HG02642 (cell line): ENCODE measurements around the gene HPGDS.
"Not testable (repeated sequence)": the region's sequence is repeated elsewhere in the genome, so short reads cannot be mapped to it uniquely, and the experiment has no call there.

Source experiments
- ATAC-seq: cut with Tn5 transposase; IDR thresholded peaks from one replicate; pipeline ENCODE4 v1.9.1; 2021; ENCODE audit warnings: mild to moderate bottlenecking; ENCODE audit not compliant: unreplicated experiment, poor library complexity

Gene HPGDS

GRCh38 chr4:94358101-94358500, 15.5 kb upstream of the HPGDS start:
- ATAC-seq, result no peak

GRCh38 chr4:94357624-94358023, 15.0 kb upstream of the HPGDS start:
- ATAC-seq, result no peak

GRCh38 chr4:94356444-94356843, 13.8 kb upstream of the HPGDS start:
- ATAC-seq, result no peak

GRCh38 chr4:94354474-94354896, 11.8 kb upstream of the HPGDS start:
- no peak for ATAC-seq

GRCh38 chr4:94352996-94353395, 10.4 kb upstream of the HPGDS start:
- no peak for ATAC-seq

- no peak for ATAC-seq
Observed at GRCh38 chr4:94352163-94352562, 9.5 kb upstream of the HPGDS start.

- ATAC-seq, result no peak
Observed at GRCh38 chr4:94351319-94351718, 8.7 kb upstream of the HPGDS start.

GRCh38 chr4:94350095-94350494, 7.5 kb upstream of the HPGDS start:
- no peak for ATAC-seq

GRCh38 chr4:94349193-94349592, 6.6 kb upstream of the HPGDS start:
- no peak for ATAC-seq

GRCh38 chr4:94348666-94349065, 6.0 kb upstream of the HPGDS start:
- ATAC-seq, result no peak

- no peak for ATAC-seq
Observed at GRCh38 chr4:94346541-94346940, 3.9 kb upstream of the HPGDS start.

- ATAC-seq, result no peak
Observed at GRCh38 chr4:94345969-94346368, 3.3 kb upstream of the HPGDS start.

GRCh38 chr4:94345266-94345665, 2.6 kb upstream of the HPGDS start:
- ATAC-seq, result no peak

GRCh38 chr4:94344457-94344856, 1.8 kb upstream of the HPGDS start:
- no peak for ATAC-seq

GRCh38 chr4:94341481-94342370, 910 bp downstream of the HPGDS start:
- no peak for ATAC-seq

GRCh38 chr4:94339779-94340178, 2.9 kb downstream of the HPGDS start:
- ATAC-seq, result no peak

GRCh38 chr4:94338681-94339351, 3.8 kb downstream of the HPGDS start:
- ATAC-seq, result peak; percentile 81

- ATAC-seq, result not testable (repeated sequence)
Observed at GRCh38 chr4:94336791-94337190, 5.8 kb downstream of the HPGDS start.

GRCh38 chr4:94336303-94336702, 6.3 kb downstream of the HPGDS start:
- no peak for ATAC-seq

GRCh38 chr4:94334962-94335361, 7.7 kb downstream of the HPGDS start:
- ATAC-seq, result no peak

- ATAC-seq, result no peak
Observed at GRCh38 chr4:94334476-94334875, 8.2 kb downstream of the HPGDS start.

- ATAC-seq, result no peak
Observed at GRCh38 chr4:94333866-94334265, 8.8 kb downstream of the HPGDS start.
